NCI-H1694 treated with DMSO at 0.1 percent for 48 hours (cell line): ENCODE data around the gene ZNF8.
"Not testable (repeated sequence)": the region's sequence is repeated elsewhere in the genome, so short reads cannot be mapped to it uniquely, and the experiment has no call there.

Experiments
- DNase-seq: peaks from one replicate; lab custom pipeline; 2025; lab: John Stamatoyannopoulos, UW

Gene ZNF8

DNA sequence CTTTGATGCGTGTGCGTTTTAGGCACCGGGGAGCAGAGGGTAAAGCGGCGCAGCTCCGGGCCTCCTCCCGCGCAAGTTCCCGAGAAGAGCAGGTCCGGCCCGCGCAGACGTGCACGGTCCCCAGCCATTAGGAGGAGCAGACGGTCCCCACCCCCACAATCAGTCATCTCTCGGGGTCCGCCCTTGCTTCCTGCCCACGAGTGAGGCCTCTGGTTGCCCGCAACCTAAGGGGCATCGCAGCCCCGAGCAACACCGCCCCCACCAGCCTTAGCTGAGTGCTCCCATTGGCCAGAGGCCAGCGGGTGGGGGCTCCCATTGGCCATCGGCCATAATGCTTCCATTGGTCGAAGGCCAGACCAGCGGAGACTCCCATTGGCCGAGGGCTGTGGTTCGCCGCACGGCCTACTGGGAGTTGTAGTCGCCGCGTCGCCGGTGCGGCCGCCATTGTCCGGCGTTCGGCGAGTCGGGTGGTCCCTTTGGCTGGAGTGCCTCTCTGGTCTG, at the start of gene ZNF8:
TSS of gene ZNF8 (plus strand) at position 415 of the 501 bp plus-strand sequence. CDS start 127 bp downstream, outside the sequence.
- DNase-seq, result peak; percentile 98

DNA sequence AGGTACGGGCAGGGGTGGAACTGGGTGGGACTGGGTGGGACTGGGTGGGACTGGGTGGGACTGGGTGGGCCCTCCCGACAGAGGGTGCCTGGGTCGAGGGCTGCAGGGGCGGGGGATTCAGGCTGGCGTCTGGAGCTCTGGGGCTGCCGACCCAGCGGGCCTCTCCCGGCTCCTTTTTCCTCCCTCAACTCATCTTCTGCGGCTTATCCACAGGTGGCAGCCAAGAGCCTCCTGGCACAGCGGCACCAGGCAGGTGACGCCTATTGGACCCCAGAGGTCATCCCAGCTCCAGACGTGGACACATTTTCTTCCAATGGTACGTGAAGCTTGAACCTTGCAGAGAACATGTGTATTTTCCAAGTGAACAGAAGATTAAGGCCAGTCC, 49.5 kb upstream of the ZNF8 start:
- DNase-seq, result no peak

DNA sequence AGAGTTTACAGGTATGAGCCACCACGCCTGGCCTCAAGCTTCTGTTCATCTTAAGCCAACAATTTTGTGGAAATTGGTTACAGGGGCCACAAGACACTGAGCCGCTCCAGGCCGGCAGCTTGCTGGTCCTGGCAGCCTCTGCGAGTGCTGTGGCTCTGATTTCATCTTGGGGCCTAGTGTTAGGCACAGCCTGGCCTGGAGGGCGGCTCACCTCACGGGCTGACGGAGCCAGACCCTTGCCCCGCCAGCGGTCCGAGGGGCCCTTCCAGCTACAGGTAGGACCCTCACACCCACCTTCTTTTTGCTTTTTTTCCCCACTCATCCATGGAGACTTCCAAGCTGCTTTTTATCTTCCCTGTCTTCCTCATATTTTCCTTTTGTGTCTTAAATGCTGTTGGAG, 41.4 kb upstream of the ZNF8 start:
- DNase-seq, result no peak

DNA sequence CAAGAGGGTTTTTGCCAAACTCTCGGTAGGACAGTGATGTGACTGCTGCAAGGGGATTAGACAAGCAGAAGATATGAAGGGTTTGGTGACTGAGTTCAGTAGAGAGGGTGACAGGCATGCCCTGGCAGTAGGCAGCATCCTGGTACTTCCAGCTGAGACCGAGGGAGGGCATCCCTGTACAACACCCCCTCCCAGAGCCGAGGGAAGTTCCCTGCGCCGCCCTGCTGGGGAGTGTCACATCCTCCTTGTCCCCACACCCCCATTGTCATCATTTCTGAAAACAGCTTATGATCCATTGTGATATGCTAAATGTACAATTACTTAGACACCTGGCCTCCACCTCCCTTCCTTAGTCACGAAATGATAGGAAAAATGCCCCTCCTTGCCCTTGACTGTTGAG, 35.4 kb upstream of the ZNF8 start:
- DNase-seq, result no peak

DNA sequence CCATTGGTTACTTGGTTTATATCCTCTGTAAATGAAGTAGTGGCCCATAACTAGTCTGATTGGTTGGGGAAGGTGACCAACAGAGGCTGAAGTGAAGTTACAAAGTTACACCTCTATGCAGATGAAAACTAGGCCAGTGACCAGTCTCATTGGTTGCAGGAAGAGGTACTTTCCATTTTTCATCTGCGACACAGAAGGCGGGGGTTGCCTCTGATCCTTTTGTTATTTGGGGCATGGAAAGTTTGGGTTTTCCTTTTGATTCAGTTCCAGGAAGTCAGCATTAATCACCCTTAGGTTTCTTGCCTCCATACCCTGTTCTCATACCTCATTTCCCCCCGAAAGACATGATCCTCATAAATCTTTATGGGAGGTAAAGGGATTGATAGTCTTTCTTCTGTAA, 29.9 kb upstream of the ZNF8 start:
- DNase-seq, result no peak

DNA sequence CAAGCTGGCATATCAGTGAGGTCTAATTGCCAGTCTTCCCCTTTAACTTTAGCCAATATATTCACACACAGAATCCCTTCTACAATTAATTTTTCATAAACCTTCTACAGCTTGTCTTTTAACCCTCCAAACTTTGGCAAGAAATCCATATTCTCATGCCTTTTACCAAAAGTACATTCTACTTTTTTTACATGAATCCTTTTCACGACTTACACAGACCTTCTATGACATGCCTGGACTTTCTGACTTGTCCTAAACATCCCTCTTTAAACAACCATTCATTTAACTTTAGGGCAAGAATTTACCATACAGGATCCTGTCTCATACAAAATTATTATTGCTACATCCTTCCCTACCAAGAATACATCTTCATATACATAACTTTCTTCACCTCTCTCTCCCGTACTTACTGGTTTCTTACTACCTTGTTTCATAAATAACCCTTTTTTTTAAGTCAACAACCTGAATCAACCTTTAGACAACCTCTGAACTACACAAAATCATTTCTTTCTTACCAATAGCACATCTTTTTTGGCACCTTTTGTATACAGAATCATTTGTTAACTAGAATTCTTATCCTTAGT, 26.6 kb upstream of the ZNF8 start:
- no peak for DNase-seq

DNA sequence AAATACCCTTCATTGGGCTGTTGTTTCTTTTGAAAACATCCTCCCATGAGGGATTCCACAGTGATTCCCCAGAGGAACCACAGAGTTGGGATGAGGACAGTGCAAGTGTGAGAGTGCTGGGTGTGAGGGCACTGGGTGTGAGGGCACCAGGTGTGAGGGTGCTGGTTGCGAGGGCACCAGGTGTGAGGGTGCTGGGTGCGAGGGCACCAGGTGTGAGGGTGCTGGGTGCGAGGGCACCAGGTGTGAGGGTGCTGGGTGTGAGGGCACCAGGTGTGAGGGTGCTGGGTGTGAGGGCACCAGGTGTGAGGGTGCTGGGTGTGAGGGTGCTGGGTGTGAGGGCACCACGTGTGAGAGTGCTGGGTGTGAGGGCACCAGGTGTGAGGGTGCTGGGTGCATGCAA, 20.5 kb upstream of the ZNF8 start:
- not testable (repeated sequence) for DNase-seq

DNA sequence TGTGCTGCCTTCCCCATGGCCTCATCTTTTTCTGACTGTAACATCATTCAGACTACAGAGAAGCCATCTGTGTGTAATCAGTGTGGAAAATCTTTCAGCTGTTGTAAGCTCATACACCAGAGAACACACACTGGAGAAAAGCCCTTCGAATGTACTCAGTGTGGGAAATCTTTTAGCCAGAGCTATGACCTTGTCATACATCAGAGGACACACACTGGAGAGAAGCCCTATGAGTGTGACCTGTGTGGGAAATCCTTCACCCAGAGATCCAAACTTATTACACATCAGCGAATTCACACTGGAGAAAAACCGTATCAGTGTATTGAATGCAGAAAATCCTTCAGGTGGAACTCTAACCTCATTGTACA, 17.2 kb upstream of the ZNF8 start:
- DNase-seq, result no peak

DNA sequence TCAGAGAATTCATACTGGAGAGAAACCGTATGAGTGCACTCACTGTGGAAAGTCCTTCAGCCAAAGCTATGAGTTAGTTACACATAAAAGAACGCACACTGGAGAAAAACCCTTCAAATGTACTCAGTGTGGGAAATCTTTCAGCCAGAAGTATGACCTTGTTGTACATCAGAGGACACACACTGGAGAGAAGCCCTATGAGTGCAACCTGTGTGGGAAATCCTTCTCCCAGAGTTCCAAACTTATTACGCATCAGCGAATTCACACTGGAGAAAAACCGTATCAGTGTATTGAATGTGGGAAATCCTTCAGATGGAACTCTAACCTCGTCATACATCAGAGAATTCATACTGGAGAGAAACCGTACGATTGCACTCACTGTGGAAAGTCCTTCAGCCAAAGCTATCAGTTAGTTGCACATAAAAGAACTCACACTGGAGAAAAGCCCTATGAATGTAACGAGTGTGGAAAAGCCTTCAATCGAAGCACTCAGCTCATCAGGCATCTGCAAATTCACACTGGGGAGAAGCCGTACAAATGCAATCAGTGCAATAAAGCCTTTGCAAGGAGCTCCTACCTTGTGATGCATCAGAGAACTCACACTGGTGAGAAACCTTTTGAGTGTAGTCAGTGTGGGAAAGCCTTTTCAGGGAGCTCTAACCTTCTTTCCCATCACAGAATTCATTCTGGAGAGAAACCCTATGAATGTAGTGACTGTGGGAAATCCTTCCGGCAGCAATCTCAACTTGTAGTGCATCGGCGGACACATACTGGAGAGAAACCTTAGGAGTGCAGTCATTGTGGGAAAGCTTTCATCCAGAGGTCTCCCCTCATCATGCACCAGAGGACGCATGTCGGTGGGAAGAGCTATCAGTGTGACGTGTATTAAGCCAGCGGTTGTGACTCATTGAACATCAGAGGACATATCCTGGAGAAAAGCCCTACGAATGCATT, 16.5 kb upstream of the ZNF8 start:
- no peak for DNase-seq

DNA sequence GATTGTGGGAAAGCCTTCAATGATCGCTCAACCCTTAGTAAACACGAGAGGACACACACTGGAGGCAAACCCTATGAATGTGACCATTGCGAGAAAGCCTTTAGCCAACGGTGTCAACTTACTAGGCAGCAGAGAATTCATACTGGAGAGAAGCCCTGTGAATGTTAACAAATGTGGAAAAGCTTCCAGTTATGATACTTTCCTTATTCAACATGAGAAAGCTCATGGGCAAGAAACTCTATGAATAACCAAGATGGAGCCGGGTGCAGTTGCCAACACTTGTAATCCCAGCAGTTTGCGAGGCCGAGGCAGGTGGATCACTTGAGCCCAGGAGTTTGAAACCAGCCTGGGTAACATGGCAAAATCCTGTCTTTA, 15.8 kb upstream of the ZNF8 start:
- no peak for DNase-seq

DNA sequence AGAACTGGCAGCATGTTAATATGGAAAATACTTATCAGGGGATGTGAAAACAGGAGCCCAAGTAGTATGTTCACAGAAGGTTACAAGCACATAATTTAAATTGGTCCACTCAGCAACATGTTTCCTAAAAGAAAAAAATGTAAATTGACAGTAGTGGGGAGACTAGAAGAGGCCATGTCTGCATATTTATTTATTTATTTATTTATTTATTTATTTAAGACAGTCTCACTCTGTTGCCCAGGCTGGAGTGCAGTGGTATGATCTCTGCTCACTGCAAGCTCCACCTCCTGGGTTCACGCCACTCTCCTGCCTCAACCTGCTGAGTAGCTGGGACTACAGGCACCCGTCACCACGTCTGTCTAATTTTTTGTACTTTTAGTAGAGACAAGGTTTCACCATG, 13.7 kb upstream of the ZNF8 start:
- no peak for DNase-seq

DNA sequence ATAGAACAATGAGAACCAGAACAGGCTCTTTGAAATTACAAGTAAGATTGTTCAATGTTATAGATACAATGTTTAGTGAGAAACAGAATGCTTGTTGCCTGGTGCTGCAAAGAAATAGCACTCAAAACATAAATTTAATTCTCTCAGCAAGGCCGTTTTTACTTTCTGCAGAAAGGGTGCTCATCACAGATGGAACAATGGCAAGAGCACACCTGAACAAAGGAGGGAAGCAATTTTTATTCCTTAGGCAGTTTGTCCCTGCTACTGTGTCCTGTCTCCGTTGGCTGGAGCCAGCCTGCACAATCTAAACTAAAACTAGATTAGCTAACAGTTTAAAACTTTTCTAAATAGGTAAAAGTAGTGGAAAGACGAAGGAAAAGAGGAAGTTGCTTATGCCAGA, 10.4 kb upstream of the ZNF8 start:
- DNase-seq, result no peak

DNA sequence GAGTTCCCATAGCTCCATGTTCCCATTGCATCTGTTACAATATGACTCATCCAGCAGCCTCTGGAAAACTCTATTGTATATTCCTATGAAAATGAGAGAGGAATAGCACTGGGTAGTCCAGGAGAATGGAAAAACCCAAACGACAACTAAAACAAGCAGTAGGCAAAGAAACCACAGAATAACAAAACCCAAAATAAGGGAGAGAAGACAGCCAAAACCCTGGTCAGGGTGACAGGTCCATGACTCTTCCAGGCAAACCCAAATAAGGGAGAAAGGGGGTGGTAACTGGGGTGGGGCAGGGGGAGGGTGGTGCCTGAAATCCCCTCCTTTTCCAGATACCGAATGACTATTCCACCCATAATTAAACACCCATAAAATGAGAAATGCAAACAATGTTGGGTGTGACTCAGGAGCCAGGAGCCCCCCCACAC, 4.0 kb upstream of the ZNF8 start:
- DNase-seq, result no peak

DNA sequence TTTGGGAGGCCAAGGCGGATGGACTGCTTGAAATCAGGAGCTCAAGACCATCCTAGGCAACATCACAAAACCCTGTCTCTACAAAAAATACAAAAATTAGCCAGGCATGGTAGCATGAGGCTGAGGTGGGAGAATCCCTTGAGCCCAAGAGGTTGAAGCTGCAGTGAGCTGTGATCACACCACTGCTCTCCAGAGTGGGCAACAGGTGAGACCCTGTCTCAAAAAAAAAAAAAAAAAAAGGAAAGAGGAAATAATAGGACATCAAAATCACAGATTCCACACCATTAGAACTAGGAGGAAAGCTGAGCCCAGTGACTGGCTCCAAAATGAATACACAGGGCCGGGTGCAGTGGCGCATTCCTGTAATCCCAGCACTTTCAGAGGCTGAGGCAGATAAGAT, 3.2 kb upstream of the ZNF8 start:
- DNase-seq, result no peak

DNA sequence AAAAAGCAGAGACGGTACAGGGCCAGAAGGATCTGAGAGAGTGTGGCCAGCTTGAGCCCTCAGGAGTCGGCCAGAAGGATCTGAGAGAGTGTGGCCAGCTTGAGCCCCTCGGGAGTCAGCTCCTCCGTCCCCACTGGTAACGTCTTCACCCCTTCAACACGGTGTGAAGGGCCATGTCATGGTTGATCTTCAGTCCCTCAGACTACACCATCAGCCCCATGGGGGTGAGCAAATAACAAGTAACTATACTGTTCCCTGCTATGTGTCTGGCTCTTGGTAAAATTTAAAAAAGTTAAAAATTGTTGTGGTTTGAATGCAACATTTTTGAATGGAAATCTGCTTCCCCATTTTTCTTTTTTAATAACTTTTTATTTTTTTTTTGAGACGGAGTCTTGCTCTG, 1.6 kb upstream of the ZNF8 start:
- DNase-seq, result no peak

DNA sequence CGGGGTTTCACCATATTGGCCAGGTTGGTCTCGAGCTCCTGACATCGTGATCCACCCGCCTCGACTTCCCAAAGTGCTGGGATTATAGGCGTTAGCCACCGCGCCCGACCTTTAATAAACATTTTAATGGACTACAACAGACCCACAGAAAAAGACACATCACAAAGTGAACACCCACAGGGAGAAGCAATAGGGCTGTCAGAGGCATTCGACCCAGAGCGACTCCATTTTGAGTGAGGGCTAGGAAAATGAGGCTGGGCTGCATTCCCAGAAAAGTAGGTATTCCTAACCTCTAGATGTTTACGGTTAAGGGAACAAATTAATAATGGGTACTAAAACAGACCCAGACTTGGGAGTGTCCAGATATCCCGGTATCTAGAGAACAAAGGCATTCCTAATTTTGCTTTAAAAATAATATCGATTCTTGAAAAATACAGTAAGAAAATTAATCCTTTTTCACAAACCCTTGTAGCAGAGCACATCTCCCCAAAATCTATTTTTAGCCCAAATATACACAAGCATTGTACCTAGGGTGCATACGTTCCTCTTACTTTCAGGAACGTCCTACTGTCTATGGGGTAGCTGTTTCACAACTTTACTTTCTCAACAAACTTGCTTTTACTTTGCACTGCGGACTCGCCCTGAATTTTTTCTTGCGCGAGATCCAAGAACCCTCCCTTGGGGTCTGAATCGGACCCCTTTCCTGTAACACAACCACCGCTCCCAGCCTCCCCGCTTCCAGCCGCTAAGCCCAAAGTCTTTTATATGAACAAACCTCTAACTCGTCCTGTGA, 811 bp upstream of the ZNF8 start:
- DNase-seq, result no peak

DNA sequence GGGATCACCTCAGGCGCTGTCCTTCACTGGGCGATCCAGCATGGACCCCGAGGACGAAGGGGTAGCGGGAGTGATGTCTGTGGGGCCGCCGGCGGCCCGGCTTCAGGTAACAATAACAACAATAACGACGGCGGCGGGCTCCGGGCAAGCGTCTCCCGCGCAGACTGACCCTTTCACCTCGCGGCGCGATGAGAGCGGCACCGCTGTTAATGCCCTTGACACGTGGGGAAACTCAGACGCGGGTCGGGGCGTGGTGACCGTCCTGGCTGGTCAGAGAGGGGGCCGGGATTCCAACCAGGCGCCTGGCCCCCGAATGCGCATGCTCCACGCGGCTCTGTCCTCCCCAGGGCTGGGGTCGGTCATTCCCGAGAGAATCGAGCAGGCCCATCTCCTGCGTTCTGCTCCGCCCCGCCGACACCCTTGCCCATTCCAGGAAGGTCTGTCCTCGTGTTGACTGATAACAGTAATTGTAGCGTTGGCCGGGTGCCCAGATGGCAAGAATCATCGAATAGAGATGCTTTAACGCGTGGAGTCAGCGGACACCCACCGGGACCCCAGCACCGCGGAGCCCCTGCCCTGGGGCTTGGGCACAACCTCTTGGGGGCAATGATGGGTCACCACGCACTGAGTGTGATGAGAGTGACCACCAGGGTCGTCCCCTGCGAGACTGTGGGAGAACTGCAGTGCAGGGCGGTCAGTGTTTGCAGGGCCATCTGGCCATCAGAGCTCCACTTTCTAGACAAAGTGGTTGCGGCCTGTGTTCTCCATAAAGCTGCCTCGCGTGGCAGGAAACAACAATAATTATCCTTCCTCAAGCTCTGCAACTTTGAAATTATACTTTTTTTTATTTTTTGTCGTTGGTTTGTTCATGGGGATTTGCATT, 528 bp downstream of the ZNF8 start:
- no peak for DNase-seq

DNA sequence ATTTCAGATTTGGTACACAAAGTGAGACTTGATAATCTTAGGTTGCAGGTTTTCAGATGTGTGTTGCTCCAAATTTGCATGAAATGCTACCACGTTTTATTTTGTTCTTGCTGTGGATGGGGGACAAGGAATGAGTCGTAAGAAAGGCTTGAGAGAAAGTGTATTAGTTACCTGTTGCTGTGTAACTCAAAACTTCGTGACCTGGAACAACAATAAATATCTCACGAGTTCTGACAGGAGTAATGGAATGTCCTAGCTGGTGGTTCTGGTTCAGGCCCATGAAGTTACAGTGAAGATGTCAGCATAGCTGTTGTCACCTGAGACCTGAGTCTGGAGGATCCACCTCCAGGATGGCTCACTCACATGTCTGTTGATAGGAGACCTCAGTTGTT, 1.2 kb downstream of the ZNF8 start:
- DNase-seq, result no peak

DNA sequence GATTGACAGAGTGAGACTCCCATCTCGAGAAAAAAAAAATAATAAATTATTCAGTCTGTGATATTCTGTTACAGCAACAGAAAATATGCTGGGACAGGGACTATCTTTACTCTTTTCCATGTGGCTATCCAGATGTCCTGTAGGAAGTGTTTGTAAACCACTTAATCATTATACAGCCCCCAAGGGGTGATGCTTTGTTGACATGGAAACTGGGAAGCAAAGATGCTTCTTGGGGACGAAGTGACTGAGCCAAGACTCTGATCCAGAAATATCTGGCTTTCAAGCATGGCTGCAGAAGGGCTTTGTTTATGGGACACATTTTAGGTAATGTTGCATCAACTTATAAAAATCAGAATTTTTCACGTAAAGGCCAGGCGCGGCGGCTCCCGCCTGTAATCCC, 5.4 kb downstream of the ZNF8 start:
- no peak for DNase-seq

DNA sequence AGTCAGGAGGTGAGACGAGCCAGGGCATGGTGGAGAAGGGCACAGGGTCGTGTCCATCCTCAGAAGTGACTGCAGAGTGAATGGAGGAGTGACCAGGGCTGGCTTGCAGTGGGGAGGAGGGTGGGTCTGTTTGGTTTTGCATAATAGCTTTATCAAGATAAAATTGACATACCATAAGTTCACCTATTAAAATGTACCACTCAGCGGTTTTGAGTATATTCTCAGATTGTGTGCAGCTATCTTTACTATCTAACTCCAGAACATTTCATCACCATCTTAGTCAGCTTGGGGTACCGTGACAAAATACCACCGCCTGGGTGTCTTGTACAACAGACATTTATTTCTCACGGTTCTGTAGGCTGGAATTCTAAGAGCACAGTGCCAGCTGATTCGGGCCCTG, 13.2 kb downstream of the ZNF8 start:
- DNase-seq, result no peak

DNA sequence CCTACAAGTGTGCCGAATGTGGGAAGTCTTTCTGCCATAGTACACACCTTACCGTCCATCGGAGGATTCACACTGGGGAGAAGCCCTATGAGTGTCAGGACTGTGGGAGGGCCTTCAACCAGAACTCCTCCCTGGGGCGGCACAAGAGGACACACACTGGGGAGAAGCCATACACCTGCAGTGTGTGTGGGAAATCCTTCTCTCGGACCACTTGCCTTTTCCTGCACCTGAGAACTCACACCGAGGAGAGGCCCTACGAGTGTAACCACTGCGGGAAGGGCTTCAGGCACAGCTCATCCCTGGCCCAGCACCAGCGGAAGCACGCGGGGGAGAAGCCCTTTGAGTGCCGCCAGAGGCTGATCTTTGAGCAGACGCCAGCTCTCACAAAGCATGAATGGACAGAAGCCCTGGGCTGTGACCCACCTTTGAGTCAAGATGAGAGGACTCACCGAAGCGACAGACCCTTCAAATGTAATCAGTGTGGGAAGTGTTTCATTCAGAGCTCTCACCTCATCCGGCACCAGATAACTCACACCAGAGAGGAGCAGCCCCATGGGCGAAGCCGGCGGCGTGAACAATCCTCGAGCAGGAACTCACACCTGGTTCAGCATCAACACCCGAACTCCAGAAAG, 16.1 kb downstream of the ZNF8 start:
- DNase-seq, result no peak
